Cardiac fibroblast (primary cell): Measurements from ENCODE around the gene RBM17.

Experiments
- DNase-seq, 2 donors: peaks; one replicate each; pipeline versions ENCODE4 v3.0.0 to v3.0.0-alpha.2; 2010; ENCODE audit warnings: low read depth in 2 of 2
- H3K4me3 ChIP-seq, 2 donors: replicated peaks in 1 of 2; 1 replicate in 1 of 2; 2 replicates in 1 of 2; pipeline ENCODE4 v1.5.1; 2011; ENCODE audit warnings: low read depth in 2 of 2, low read length in 2 of 2, mild to moderate bottlenecking in 2 of 2, moderate library complexity in 1 of 2
- CTCF ChIP-seq: IDR thresholded peaks from one replicate; pipeline ENCODE4 v1.5.1; 2011; ENCODE audit warnings: low read depth, mild to moderate bottlenecking, low read length, inconsistent platforms

Gene RBM17

DNA sequence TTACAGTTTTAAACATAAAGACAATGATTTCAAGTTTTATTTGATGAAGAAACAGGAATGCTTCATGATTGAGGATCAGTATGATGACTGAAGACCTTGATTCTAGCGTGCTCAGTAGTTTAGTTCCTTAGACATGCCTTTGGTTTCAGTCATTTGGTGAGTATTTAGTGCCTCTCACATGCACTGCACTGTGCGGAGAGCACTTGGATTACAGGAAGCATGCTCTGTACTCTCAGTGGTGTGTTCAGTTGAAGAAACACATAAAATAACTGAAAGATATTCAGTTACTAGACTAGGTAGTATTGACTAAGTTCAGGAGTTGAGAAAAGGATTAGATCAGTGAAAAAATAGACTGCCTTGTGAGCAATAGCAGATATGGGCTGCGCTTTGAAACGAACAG, 25.5 kb downstream of the RBM17 start:
- no peak for DNase-seq
- no peak overlapping the region for H3K4me3 ChIP-seq
- TF ChIP-seq CTCF: no peak

GRCh38 chr10:6114805-6115341, 26.0 kb downstream of the RBM17 start:
- TF ChIP-seq CTCF: peak; percentile 24
- no peak overlapping the region for H3K4me3 ChIP-seq
- peak; percentile 85 to 92 for DNase-seq

GRCh38 chr10:6115411-6115810, 26.6 kb downstream of the RBM17 start:
- peak in 1 of 2 donors; percentile 37 for DNase-seq
- H3K4me3 ChIP-seq: no peak overlapping the region
- no peak for TF ChIP-seq CTCF

- DNase-seq: no peak
- TF ChIP-seq CTCF: no peak
- no peak overlapping the region for H3K4me3 ChIP-seq
Measured at GRCh38 chr10:6115824-6116350, 27.1 kb downstream of the RBM17 start.

- no peak overlapping the region for H3K4me3 ChIP-seq
- TF ChIP-seq CTCF: no peak
Measured at GRCh38 chr10:6116806-6117205, 28.0 kb downstream of the RBM17 start.

GRCh38 chr10:6117711-6118110, 28.9 kb downstream of the RBM17 start:
- no peak for TF ChIP-seq CTCF
- no peak for DNase-seq
- H3K4me3 ChIP-seq: no peak overlapping the region

More at GRCh38 chr10:6116806-6117205, 28.0 kb downstream of the RBM17 start:
- no peak for DNase-seq

DNA sequence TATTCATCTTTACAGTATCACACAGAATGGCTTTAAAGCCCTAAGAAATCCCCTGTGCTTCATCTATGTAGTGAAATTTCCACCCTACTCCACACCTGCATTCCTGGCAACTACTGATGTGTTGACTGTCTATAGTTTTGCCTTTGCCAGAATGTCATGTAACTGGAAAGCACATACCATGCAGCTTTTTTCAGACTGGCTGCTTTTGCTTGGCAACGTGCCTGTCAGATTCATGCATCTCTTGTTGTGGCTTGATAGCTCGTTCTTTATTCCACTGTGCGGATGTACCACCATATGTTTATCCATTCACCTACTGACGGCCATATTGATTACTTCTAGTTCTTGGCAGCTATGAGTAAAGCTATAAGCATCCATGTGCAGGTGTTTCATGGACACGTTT, 30.6 kb downstream of the RBM17 start:
- no peak for TF ChIP-seq CTCF
- no peak for DNase-seq

More for the DNA sequence above, 30.6 kb downstream of the RBM17 start:
- no peak overlapping the region for H3K4me3 ChIP-seq
